ENCODE data around the gene PPP3CA.

GRCh38 chr4:101027721-101028120 lies 319.6 kb downstream of the PPP3CA start:
- TF ChIP-seq MAFK (IDR thresholded peaks at IDR 0.05; ENCODE audit: low read depth, low read length), result no peak
- no peak for TF ChIP-seq E2F6 (IDR thresholded peaks at IDR 0.05)
- no peak for TF ChIP-seq JUN (IDR thresholded peaks at IDR 0.05; ENCODE audit: low read depth, low read length)
- TF ChIP-seq CTCF (IDR thresholded peaks at IDR 0.05; ENCODE audit: control extremely low read depth in 1 of 3, insufficient read depth in 1 of 3, low read depth in 1 of 3, low read length in 3 of 3), result no peak
- no peak for TF ChIP-seq TAF1 (IDR thresholded peaks at IDR 0.05; ENCODE audit: low read depth, low read length)
- TF ChIP-seq, protein P1, sequence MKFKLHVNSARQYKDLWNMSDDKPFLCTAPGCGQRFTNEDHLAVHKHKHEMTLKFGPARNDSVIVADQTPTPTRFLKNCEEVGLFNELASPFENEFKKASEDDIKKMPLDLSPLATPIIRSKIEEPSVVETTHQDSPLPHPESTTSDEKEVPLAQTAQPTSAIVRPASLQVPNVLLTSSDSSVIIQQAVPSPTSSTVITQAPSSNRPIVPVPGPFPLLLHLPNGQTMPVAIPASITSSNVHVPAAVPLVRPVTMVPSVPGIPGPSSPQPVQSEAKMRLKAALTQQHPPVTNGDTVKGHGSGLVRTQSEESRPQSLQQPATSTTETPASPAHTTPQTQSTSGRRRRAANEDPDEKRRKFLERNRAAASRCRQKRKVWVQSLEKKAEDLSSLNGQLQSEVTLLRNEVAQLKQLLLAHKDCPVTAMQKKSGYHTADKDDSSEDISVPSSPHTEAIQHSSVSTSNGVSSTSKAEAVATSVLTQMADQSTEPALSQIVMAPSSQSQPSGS (IDR thresholded peaks at IDR 0.05; ENCODE audit: low read length), result no peak
- TF ChIP-seq POLR2A (IDR thresholded peaks at IDR 0.05; ENCODE audit: control extremely low read depth in 1 of 2, low read depth in 2 of 2, low read length in 2 of 2), result no peak
- no peak for TF ChIP-seq EZH2 (IDR thresholded peaks at IDR 0.05; ENCODE audit: low read depth, low read length, severe bottlenecking)

All from H1 (cell line).